Stimulated activated CD4-positive, alpha-beta T cell treated with anti-CD3 and anti-CD28 coated beads, TNF-alpha, amount 100 ng/mL, for 1 hour (primary cell): Measurements from ENCODE around the gene OTOF.
A peak's percentile ranks its signal among the peaks of the same experiment; 100 is the strongest.
"Not testable (repeated sequence)": the region's sequence is repeated elsewhere in the genome, so short reads cannot be mapped to it uniquely, and the experiment has no call there.

Experiments used
- DNase-seq, 3 donors: peaks; one replicate each; pipeline ENCODE4 v3.0.0-alpha.2; 2020; ENCODE audit warnings: low read depth in 3 of 3, low spot score in 1 of 3

OTOF gene

DNA sequence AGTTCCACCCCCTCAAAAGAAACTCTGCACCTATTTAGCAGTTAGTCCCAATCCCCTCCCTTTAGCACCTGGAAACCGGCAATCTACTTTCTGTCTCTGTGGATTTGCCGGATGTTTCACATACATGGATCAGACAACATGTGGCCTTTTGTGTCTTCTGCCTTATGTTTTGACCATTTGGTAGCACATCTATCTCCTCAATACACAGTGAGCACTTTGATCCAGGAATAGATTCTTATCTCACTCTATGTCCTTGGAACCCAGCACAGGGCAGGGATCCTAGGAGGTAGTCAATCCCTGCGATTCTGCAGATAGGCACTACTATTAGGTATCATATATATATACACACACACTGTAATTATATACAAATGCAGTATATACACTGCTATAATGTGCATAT, 3.8 kb upstream of the OTOF start:
- no peak for DNase-seq

DNA sequence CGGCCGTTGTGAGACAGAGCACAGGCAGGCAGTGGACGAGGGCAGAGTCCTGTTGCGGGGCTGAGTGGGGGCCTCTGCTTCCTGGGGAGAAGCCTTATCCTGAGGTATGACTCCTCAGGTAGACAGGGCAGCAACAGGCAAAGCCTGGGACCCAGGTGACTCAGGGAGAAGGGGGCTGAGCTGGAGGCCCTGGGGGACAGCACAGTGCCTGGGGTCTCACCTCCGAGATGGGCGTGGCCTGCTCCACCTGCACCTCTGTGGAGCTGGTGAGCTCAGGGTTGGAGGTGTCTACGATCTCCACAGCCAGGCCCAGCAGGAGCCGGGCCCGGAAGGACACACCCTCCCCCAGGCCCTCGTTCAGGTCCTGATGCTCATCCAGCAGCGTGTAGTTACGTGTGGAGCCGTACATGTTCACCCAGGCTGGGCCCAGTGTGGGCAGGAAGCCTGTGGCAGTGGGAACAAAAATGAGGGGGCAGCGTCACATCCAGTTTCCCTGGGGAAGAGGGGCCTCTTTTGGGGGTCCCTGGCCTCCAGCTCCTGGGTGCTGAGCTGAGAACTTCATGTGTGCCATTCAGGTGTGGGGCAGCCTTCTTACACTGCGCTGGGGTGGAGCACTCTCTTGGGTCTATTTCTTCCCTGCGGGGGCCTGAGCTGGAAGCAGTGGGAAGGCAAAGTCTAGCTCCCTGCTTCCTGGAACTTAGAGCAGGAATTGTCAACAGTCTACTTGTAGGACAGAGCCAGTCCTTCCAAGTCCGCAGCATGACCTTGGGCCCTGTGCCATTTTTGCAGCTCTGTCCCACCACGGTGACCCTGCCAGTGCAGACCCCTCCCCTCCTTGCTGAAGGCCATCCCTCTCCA, 2.9 kb upstream of the OTOF start:
- DNase-seq = no peak

- no peak for DNase-seq
Measured at GRCh38 chr2:26479789-26480565, 2.1 kb upstream of the OTOF start.

DNA sequence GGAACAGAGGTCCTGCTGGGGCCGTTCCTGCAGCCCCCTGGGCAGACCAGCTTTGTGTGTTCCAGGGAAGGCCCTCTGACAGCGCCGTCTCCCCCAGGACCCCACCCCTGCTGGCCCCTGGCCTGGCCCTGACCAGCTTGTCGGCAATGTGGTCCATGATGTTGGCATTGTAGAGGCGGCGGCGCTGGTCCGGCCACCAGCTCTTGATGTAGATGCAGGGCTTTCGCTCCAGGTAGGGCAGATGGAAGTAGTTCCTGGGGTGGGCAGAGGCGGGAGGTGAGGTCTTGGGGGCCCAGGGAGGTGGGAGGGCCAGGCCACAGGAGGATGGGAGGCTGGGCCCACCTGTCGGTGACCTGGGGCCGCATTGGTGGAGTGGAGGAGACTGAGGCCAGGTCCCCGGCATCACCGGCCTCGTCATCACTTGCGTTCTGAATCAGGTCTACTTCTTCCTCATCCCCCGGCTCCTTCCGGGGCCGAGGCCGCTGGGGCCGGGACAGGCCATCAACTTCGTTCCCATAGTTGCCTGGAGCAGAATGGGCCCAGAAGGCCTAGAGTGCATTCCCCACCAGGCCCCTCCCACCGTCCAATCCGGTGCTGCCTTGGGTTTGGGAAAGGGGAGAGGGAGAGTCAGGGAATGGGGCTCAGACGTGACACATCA, 1.3 kb upstream of the OTOF start:
- DNase-seq = no peak

GRCh38 chr2:26478366-26478765, 442 bp upstream of the OTOF start:
- DNase-seq = no peak

- DNase-seq = no peak
Measured at GRCh38 chr2:26477126-26477910, 606 bp downstream of the OTOF start.

- no peak for DNase-seq
Measured at GRCh38 chr2:26475832-26476501, 2.0 kb downstream of the OTOF start.

DNA sequence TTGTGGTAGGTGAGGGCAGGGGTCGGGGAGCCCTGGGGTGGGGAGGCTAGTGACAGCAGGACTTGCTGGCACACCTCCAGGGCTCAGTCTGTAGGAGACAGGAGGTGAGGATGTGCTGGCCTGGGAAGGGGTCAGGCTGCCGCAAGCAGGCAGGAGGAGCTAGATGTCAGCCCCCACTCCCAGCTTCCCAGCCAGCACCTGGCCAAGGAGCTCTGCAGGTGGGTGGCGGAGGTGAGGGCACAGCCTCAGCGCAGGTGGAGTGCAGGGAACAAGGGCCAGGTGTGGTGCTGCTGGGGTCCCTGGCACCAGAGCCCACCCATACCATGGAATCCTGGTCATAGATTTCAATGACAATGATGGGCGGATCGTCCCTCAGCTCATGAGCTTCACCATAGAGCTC, 2.9 kb downstream of the OTOF start:
- DNase-seq = no peak

DNA sequence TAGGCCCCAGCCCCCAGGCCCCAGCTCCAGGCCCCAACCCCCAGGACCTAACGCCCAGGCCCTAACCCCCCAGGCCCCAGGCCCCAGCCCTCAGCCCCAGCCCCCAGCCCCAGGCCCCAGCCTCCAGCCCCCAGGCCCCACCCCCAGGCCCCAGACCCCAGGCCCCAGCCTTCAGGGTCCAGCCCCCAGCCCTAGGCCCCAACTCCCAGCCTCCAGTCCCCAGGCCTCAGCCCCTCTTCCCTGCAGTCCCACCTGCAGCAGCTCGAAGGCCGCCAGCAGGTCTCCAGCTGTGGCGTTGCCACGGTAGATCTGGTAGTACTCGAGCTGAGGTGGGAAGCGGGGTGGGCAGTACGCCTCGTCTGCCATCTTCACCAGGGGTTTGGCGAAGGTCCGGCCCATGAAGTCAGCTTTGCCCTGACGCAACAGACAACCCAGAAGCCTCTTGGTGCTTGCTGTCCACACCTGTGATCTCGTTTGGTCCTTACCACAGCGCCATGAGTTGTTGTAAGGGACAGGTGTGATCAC, 3.6 kb downstream of the OTOF start:
- DNase-seq = no peak

GRCh38 chr2:26473796-26474195, 4.1 kb downstream of the OTOF start:
- no peak for DNase-seq

DNA sequence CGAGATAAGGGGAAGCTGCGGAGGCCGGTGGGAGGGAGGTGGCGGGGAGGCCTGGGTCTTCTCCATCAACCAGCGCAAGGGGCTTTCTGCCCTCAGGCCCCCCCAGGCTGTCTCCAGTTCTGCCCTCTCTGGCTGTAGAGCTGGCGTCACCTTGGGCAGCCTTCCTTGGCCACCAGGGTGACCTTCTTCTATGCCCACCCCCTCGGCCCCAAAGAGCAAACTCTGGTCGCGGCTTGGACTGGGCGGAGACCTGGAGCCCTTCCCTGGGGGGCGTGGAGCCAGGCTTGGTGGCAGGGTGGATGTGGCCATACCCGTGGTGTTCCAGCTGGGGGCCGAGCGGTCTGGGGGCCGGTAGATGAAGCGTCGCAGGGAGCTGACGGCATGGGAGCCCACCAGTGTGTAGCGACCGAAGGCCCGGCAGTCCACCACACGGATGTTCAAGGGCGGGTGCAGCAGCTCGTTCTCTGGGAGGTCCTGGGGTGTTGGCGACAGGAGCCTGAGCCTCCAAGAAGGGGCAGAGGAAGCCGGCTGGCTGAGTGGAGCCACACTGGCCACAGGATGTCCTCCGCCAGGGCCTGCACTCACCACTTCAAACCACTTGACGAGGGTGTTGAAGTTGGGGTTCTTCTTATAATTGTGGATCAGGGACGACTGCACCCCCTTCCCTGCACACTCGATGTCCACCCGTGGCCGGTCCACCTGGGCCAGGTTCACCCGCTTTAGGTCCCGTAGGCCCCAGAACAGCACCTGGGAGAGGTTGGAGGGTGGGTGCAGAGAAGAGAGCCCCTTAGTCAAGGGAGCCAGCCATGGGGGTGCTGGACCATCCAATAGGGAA, 4.9 kb downstream of the OTOF start:
- no peak for DNase-seq

DNA sequence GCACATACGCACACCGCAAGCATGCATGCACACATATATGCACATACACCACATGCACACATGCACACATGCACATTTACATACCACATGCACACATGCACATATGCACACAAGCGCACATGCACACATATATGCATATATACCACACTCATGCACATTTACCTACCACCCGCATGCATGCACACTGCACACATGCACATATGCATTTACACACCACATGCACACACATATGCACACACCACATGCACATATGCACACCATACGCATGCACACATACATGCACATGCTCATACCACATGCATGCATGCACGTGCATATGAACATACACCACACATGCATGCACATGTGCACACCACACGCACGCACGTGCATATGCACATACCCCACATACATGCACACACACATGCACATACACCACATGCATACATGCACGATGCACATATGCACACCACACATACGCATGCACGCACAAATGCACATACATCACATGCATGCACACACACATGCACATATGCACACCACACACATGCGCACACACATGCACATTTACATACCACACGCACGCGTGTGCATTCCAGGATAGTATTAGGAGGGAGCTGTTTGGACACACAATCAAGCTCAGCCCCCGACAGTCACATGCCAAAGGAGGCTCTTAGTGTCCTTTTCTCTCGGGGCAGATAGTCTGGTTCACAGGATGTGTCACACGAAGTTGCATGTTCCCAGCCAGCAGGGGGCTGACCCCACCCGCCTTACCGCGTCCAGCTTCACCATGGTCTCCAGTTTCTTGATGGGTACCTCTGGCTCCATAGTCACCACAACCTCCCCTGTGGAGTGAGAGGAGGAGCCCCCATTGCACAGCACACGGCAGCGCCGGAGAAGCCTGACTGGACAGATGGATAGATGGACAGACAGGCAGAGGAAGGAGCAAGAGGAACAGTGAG, 5.9 kb downstream of the OTOF start:
- DNase-seq = no peak

DNA sequence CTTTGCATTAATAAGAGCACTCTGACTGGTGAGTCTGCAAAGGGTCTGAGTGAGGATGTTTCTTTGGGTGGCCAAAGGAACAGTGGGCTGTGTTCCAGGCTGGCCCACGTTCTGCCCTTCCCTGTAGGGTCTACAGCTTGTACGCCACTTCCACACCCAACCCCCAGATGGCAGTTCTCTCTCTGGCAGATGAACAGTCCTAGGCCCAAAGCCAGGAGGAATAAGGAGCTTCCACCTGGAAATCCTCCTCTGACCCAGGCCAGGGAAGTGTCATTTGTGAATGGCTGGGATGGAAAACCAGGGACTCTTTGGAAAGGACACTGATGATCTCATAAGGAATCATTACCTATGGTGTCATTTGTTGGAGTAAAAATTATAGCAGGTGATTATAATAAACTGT, 6.6 kb downstream of the OTOF start:
- DNase-seq = no peak

DNA sequence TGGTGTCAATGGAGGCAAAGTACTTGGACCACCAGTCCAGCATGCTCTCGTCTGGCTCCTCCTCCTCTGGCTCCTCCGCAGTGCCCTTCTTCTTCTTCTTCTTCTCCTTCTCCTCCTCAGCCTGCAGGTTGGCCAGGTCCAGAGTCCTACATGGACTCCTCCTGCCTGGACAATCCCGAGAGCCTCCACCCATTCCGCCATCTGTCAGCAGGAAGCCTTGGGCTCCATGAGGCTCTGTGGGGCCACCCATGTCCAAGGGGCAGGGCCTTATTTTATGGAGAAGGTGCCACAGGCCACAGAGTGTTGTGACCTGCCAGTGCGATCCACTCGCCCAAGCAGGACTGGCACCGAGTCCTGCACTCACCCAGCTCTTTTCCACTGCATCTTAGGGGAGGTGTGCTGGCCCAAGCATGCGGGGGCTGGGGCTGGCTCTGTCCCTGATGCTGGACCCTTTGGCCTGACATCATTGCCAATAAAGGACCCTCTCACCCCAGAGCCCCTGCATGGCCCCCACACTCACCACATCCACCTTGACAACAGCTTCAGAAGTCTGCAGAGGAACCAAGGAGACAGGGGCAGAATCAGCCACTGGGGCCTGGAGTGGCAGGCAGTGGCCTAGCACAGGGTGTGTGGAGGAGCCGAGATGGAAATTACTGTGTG, 7.2 kb downstream of the OTOF start:
- no peak for DNase-seq

DNA sequence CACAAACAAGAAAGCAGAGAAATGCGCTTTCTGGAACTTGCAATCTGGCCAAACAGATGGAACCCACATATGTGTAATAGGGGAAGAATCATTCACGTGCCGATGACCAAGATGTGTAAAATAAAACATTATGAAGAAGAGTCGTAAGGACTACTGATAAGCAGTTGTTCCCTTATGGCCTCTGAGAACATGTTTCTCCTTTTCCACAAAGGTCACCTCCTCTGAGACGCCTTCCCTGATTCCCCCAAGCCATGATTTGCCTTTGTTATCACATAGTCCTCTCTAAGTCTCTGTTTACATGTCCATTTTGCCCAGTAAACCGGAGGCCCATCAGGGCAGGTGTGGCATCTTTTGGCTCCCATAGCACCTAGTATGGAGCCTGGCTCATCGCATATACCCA, 8.0 kb downstream of the OTOF start:
- DNase-seq = no peak

GRCh38 chr2:26469092-26469710, 8.7 kb downstream of the OTOF start:
- DNase-seq = peak in 1 of 3 donors; percentile 51

- not testable (repeated sequence) for DNase-seq
Measured at GRCh38 chr2:26468544-26468943, 9.4 kb downstream of the OTOF start.
